Fibroblast of the aortic adventitia (primary cell): ENCODE data around the gene ARHGDIA. TPM values are rescaled to one million over a fixed set of nuclear protein-coding genes. Genes with fewer than 3 reads are reported as not detected.

Experiments used
- DNase-seq: peaks from one replicate; pipeline ENCODE4 v3.0.0-alpha.2; 2010; ENCODE audit warnings: low read depth
- H3K4me3 ChIP-seq: 2 replicates; pipeline ENCODE4 v1.5.1; 2011; ENCODE audit warnings: low read depth, mild to moderate bottlenecking, control low read depth, low read length, moderate library complexity
- total RNA-seq: library from RNA; depleted of rRNA; stranded (reverse); fragments of >200 nt; gene quantifications from 2 replicates; pipeline ENCODE4 v1.2.3, GENCODE V29; 2012; ENCODE audit warnings: low replicate concordance
- TF ChIP-seq, protein P1 (sequence below): IDR thresholded peaks from 2 replicates; pipeline ENCODE4 v1.5.1; 2011; ENCODE audit warnings: mild to moderate bottlenecking, low read length, control low read depth, inconsistent platforms; ENCODE audit not compliant: insufficient read depth

ARHGDIA gene
- total RNA-seq, 1 donor, result 149 TPM

DNA sequence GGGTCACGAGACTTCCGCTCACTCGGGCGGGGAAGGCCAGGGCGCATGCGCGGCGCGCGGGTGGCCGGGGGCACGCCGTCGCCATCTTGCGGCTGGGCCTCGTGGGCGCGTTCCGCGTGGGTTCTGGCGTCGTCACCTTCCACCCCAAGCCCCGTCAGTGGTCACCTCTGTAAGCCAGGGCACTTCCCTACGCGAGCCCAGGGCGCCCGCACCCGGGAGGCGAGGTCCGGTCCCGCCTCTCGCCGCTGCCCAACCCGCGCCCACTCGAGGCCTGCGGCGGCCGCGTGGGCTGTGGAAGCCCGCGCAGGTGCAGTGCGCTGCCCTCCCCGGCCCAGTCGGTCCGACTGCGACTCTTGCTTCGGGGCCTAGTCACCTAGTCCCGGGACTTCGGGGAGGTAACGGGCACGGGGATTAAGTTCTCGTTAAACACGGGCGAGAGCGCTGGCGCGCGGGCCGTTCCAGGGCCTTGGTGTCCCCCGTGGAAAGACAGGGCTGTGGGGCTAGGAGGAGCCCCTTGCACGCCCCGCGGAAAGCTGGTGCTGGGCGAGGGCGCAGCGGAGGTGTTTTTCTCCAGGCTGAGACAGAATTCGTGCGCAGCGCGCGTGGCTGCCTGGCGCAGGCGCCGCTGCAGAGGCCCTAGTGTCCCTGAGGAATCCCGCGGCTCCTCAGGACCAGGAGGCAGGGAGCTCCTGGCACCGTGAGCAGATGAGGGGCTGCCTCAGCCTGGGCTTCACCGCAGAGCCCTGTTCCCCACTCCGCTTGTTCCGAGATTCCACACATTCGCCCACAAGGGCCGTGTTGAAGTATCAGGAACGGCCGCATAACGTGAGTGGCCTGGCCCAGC is 472 bp upstream of the ARHGDIA start:
- DNase-seq, result peak; percentile 84
- TF ChIP-seq, protein P1, sequence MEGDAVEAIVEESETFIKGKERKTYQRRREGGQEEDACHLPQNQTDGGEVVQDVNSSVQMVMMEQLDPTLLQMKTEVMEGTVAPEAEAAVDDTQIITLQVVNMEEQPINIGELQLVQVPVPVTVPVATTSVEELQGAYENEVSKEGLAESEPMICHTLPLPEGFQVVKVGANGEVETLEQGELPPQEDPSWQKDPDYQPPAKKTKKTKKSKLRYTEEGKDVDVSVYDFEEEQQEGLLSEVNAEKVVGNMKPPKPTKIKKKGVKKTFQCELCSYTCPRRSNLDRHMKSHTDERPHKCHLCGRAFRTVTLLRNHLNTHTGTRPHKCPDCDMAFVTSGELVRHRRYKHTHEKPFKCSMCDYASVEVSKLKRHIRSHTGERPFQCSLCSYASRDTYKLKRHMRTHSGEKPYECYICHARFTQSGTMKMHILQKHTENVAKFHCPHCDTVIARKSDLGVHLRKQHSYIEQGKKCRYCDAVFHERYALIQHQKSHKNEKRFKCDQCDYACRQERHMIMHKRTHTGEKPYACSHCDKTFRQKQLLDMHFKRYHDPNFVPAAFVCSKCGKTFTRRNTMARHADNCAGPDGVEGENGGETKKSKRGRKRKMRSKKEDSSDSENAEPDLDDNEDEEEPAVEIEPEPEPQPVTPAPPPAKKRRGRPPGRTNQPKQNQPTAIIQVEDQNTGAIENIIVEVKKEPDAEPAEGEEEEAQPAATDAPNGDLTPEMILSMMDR, result no peak
- peak overlapping the region; percentile 83 for H3K4me3 ChIP-seq

DNA sequence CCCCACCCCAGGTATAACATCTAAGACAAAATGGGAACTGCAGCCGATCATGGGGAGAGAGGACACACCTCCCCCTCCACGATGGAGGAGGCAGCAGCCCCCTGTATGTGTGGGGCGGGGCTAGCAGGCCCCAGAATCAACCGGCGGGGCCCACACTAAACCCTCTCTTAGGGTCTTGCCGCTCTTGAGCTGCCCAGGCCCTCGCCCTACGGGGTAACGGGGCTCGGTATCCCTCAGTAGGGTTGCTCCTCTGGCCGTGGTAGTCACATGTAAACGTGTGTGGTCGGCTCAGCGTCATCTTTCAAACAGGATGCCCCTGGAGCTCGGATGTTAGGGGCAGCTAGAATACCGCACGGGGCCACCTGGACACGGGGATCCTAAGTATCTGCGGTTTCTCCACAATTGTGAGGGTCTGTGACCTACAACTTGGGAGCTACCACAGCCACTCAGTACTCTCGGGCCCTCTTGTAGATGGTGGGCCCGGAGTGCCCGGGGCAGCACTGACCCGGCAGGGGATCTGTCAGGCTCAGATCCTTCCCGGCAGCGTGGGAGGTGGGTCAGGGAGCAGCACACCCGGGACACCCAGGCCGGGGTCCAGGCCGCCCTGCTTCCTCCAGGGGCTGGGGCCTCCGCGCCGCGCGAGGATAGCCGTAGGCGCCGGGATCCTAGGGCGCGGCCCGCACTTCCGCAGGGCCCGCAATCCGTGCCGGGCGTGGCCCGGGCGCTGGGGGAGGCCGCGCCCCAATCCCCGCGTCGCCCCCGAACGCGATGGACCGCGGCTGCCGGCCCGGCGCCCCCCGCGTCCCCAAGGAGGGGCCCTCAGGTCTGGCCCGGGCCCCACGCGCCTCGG is 781 bp downstream of the ARHGDIA start:
- peak; percentile 52 for DNase-seq
- H3K4me3 ChIP-seq, result peak overlapping the region; percentile 83
- TF ChIP-seq, protein P1, result no peak

GRCh38 chr17:81869221-81870130 is 1.7 kb downstream of the ARHGDIA start:
- H3K4me3 ChIP-seq, result peak overlapping the region; percentile 83
- DNase-seq, result peak; percentile 33
- TF ChIP-seq, protein P1, result peak; percentile 74

DNA sequence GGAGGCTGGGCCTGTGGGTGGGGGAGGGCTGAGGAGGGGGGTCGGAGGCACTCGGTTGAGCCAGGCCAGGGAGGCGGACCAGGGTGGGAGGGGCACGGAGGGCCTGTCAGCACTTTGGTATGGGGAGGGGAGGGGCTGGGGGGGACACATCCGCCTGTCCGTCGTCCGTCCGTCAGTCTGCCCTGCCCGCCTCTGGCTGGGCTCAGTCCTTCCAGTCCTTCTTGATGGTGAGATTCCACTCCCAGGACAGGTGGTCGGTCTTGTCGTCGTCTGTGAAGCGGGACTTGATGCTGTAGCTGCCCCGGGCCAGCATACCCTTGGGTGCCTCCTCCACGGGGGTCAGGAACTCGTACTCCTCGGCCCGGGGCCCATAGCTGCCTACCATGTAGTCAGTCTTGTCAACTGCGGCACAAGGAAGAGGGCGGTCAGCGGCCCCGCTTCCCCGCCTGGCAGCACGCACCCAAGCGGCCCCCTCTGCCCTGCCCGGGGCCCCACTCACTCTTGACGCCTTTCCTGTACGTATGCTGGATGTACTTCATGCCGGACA is 2.4 kb downstream of the ARHGDIA start:
- peak; percentile 80 for DNase-seq
- TF ChIP-seq, protein P1, result no peak
- H3K4me3 ChIP-seq, result peak overlapping the region; percentile 83

DNA sequence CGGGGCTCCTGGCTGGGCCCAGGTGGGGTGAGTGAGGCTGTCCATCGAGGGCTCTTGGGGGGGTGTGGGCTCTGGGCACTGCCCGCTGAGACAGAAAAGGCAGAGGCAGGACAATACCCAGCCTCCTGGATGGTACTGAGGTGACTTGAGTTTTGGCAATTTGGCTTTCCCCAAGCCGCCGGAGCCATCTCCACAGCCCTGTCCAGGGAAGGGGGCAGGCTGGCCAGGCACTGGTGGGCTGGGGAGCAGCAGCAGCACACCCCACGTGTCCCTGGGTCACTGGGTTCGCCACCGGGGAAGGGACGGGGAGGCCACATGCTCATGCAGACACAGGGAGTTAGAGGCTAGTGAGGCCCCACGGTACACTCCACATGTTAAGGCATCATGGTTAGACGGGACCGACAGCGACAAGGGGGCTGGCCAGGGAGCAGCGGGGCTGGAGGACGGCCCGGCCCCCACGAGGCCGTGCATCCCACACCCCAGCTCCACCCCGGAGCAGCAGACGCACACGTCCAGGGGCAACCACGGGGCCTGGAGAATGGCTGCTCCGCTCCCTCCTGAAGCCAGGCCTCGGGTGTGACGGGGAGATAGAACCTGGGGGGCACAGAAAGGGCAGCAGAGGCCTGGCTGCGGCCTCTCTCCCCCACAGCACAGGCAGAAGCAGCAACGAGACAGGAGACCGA is 3.0 kb downstream of the ARHGDIA start:
- peak; percentile 23 for DNase-seq

More for the DNA sequence above, 3.0 kb downstream of the ARHGDIA start:
- TF ChIP-seq, protein P1, result no peak
- H3K4me3 ChIP-seq, result no peak overlapping the region
